IMR-90 (cell line): ENCODE results near the gene ZNF488.

ENCODE experiments used
- BHLHE40 ChIP-seq: fragments of 150-350 bp; IDR thresholded peaks from 2 replicates; pipeline ENCODE4 v1.6.1; 2016; ENCODE audit warnings: mild to moderate bottlenecking, low read depth, low read length
- CEBPB ChIP-seq: IDR thresholded peaks from 2 replicates; pipeline ENCODE4 v1.6.1; 2012; ENCODE audit warnings: low read depth, low read length, improper control_type of control experiment
- FOS ChIP-seq: fragments of 150-350 bp; IDR thresholded peaks from 2 replicates; pipeline ENCODE4 v1.6.1; 2016; ENCODE audit warnings: low read depth, low read length
- POLR2A ChIP-seq: IDR thresholded peaks from 2 replicates; pipeline ENCODE4 v1.6.1; 2012; ENCODE audit warnings: mild to moderate bottlenecking, low read depth, low read length
- RCOR1 ChIP-seq: IDR thresholded peaks from 2 replicates; pipeline ENCODE4 v1.6.1; 2012; ENCODE audit warnings: mild to moderate bottlenecking, low read length, improper control_type of control experiment; ENCODE audit not compliant: insufficient replicate concordance
- SMC3 ChIP-seq: fragments of 150-350 bp; IDR thresholded peaks from 2 replicates; pipeline ENCODE4 v1.6.1; 2016; ENCODE audit warnings: low read depth, mild to moderate bottlenecking, antibody characterized with exemption, low read length, moderate library complexity
- TF ChIP-seq, protein P1 (sequence below): conservative IDR thresholded peaks from 2 replicates; pipeline ENCODE4 v1.5.1; 2012; ENCODE audit warnings: mild to moderate bottlenecking, low read depth, low read length, improper control_type of control experiment
- TF ChIP-seq, protein P2 (sequence below): fragments of 150-350 bp; IDR thresholded peaks from 2 replicates; pipeline ENCODE4 v1.6.1; 2016; ENCODE audit warnings: low read depth, mild to moderate bottlenecking, low read length, moderate library complexity, borderline replicate concordance
- TF ChIP-seq, protein P3 (sequence below): fragments of 150-350 bp; IDR thresholded peaks from 2 replicates; pipeline ENCODE4 v1.6.1; 2017; ENCODE audit warnings: mild to moderate bottlenecking, antibody characterized with exemption, low read length, low read depth

DNA sequence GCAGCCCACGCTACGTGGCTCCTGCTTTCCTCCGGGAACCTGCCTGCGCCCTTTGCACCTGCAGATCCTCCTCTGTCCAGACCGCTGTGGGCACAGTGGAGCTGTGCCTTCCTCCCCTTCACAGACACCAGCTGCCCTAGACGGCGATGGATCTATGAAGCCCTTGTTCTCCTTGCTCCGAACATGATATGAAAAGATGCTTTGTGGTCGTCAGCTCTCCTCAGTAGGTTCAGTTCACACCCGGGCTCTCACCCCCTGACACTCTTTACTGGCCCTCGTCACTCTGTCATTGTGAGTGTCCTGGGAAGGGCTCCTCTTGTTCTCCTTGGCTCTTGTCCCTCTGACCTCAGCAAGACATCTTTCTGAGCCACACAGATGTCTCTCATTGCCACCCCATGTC lies 4.2 kb downstream of the ZNF488 start:
- no peak for TF ChIP-seq POLR2A
- TF ChIP-seq, protein P1, sequence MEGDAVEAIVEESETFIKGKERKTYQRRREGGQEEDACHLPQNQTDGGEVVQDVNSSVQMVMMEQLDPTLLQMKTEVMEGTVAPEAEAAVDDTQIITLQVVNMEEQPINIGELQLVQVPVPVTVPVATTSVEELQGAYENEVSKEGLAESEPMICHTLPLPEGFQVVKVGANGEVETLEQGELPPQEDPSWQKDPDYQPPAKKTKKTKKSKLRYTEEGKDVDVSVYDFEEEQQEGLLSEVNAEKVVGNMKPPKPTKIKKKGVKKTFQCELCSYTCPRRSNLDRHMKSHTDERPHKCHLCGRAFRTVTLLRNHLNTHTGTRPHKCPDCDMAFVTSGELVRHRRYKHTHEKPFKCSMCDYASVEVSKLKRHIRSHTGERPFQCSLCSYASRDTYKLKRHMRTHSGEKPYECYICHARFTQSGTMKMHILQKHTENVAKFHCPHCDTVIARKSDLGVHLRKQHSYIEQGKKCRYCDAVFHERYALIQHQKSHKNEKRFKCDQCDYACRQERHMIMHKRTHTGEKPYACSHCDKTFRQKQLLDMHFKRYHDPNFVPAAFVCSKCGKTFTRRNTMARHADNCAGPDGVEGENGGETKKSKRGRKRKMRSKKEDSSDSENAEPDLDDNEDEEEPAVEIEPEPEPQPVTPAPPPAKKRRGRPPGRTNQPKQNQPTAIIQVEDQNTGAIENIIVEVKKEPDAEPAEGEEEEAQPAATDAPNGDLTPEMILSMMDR: no peak
- TF ChIP-seq CEBPB: no peak
- TF ChIP-seq, protein P2, sequence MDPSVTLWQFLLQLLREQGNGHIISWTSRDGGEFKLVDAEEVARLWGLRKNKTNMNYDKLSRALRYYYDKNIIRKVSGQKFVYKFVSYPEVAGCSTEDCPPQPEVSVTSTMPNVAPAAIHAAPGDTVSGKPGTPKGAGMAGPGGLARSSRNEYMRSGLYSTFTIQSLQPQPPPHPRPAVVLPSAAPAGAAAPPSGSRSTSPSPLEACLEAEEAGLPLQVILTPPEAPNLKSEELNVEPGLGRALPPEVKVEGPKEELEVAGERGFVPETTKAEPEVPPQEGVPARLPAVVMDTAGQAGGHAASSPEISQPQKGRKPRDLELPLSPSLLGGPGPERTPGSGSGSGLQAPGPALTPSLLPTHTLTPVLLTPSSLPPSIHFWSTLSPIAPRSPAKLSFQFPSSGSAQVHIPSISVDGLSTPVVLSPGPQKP: no peak
- no peak for TF ChIP-seq RCOR1
- TF ChIP-seq, protein P3, sequence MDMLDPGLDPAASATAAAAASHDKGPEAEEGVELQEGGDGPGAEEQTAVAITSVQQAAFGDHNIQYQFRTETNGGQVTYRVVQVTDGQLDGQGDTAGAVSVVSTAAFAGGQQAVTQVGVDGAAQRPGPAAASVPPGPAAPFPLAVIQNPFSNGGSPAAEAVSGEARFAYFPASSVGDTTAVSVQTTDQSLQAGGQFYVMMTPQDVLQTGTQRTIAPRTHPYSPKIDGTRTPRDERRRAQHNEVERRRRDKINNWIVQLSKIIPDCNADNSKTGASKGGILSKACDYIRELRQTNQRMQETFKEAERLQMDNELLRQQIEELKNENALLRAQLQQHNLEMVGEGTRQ: no peak
- TF ChIP-seq BHLHE40: no peak
- TF ChIP-seq FOS: no peak
- no peak for TF ChIP-seq SMC3
